KMS-11 (cell line): ENCODE results near the gene DUS4L.
"Not testable (repeated sequence)": the region's sequence is repeated elsewhere in the genome, so short reads cannot be mapped to it uniquely, and the experiment has no call there.

ENCODE experiments used
- H2AFZ ChIP-seq: fragments of 200-600 bp; sonication (generic); 2 replicates; pipeline ENCODE4 v1.6.1; 2016; ENCODE audit warnings: antibody characterized with exemption, mixed run types, low read depth
- H3K27ac ChIP-seq: fragments of 200-600 bp; sonication (generic); 2 replicates; pipeline ENCODE4 v1.6.1; 2016; ENCODE audit warnings: mild to moderate bottlenecking, mixed run types
- H3K27me3 ChIP-seq: fragments of 200-600 bp; sonication (generic); 2 replicates; pipeline ENCODE4 v1.6.1; 2017; ENCODE audit warnings: mild to moderate bottlenecking, low read depth, mixed run types, moderate library complexity; ENCODE audit not compliant: insufficient read depth
- H3K36me3 ChIP-seq: fragments of 200-600 bp; sonication (generic); 2 replicates; pipeline ENCODE4 v1.6.1; 2017; ENCODE audit warnings: mild to moderate bottlenecking, mixed run types; ENCODE audit not compliant: insufficient read depth
- H3K4me1 ChIP-seq: fragments of 200-600 bp; sonication (generic); 2 replicates; pipeline ENCODE4 v1.6.1; 2016; ENCODE audit warnings: mild to moderate bottlenecking, low read depth, mixed run types; ENCODE audit not compliant: poor library complexity, severe bottlenecking
- H3K4me2 ChIP-seq: fragments of 200-600 bp; sonication (generic); 2 replicates; pipeline ENCODE4 v1.7.0; 2016; ENCODE audit warnings: mild to moderate bottlenecking, mixed run types
- H3K4me3 ChIP-seq: fragments of 200-600 bp; sonication (generic); IDR thresholded peaks from 2 replicates; pipeline ENCODE4 v1.6.1; 2017; ENCODE audit warnings: low read depth, low read length, mixed read lengths; ENCODE audit not compliant: insufficient read depth
- H3K79me2 ChIP-seq: fragments of 200-600 bp; sonication (generic); 2 replicates; pipeline ENCODE4 v1.6.1; 2016; ENCODE audit warnings: low read depth, mixed run types; ENCODE audit not compliant: insufficient read depth
- H3K9ac ChIP-seq: fragments of 200-600 bp; sonication (generic); 2 replicates; pipeline ENCODE4 v1.6.1; 2016; ENCODE audit warnings: mild to moderate bottlenecking, mixed run types
- H4K20me1 ChIP-seq: fragments of 200-600 bp; sonication (generic); 2 replicates; pipeline ENCODE4 v1.6.1; 2016; ENCODE audit warnings: mild to moderate bottlenecking, mixed run types; ENCODE audit not compliant: insufficient read depth
- TF ChIP-seq, protein P1 (sequence below): fragments of 200-600 bp; sonication (generic); conservative IDR thresholded peaks from 2 replicates; pipeline ENCODE4 v1.6.1; 2017; ENCODE audit warnings: low read depth, mild to moderate bottlenecking, antibody characterized with exemption, low read length, moderate library complexity, mixed read lengths

The DUS4L gene

DNA sequence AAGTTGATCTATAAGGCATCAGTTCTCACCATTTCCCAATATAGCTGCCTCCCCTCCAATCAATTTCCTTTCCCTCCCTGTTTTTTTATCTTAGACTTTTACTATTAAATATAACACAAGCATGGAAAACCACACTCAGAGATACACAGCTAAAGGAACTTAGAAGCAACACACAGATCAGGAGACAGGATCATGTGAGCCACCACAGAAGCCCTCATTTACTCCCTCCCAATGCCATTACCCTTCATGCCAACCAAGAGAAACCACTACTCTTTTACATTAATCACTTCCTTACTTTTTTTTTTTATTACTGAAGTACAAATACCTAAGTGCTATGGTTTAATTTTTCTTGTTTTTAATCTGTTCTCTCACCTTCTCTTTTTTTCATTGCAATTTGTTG lies 33.0 kb upstream of the DUS4L start:
- TF ChIP-seq, protein P1, sequence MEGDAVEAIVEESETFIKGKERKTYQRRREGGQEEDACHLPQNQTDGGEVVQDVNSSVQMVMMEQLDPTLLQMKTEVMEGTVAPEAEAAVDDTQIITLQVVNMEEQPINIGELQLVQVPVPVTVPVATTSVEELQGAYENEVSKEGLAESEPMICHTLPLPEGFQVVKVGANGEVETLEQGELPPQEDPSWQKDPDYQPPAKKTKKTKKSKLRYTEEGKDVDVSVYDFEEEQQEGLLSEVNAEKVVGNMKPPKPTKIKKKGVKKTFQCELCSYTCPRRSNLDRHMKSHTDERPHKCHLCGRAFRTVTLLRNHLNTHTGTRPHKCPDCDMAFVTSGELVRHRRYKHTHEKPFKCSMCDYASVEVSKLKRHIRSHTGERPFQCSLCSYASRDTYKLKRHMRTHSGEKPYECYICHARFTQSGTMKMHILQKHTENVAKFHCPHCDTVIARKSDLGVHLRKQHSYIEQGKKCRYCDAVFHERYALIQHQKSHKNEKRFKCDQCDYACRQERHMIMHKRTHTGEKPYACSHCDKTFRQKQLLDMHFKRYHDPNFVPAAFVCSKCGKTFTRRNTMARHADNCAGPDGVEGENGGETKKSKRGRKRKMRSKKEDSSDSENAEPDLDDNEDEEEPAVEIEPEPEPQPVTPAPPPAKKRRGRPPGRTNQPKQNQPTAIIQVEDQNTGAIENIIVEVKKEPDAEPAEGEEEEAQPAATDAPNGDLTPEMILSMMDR = no peak
- H3K36me3 ChIP-seq = no peaks in the 10 kb centered on the region
- no peaks in the 10 kb centered on the region for H3K79me2 ChIP-seq
- H3K4me1 ChIP-seq = no peaks in the 10 kb centered on the region
- no peak overlapping the region for H3K4me2 ChIP-seq
- no peaks in the 10 kb centered on the region for H3K27me3 ChIP-seq
- no peak overlapping the region for H3K27ac ChIP-seq
- no peak overlapping the region for H3K4me3 ChIP-seq
- no peak overlapping the region for H3K9ac ChIP-seq
- H2AFZ ChIP-seq = no peak overlapping the region
- H4K20me1 ChIP-seq = no peaks in the 10 kb centered on the region

DNA sequence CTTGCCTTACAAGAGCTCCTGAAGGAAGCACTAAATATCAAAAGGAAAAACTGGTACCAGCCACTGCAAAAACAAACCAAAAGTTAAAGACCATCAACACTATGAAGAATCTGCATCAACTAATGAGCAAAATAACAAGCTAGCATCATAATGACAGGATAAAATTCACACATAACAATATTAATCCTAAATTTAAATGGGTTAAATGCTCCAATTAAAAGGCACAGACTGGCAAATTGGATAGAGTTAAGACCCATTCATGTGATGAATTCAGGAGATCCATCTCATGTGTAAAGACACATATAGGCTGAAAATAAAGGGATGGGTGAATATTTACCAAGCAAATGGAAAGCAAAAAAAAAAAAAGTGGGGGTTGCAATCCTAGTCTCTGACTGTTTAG lies 29.6 kb upstream of the DUS4L start:
- Histone ChIP-seq H3K4me1 (no peaks in the 10 kb centered on the region), H4K20me1 (no peaks in the 10 kb centered on the region), H3K9ac (no peak overlapping the region), H3K36me3 (no peaks in the 10 kb centered on the region), H3K27me3 (no peaks in the 10 kb centered on the region), H3K79me2 (peaks cover 6% of the 10 kb centered on the region; the same call in 1 of the 2 replicates), H3K4me3 (no peak overlapping the region), H2AFZ (no peak overlapping the region), H3K27ac (no peak overlapping the region), H3K4me2 (no peak overlapping the region)
- TF ChIP-seq, protein P1 = no peak

DNA sequence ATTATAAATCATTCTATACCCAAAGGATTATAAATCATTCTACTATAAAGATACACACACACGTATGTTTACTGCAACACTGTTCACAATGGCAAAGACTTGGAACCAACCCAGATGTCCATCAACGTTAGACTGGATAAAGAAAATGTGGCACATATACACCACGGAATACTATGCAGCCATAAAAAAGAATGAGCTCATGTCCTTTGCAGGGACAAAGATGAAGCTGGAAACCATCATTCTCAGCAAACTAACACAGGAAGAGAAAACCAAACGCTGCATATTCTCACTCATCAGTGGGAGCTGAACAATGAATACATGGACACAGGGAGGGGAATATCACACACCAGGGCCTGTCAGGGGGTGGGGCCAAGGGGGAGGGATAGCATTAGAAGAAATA lies 26.5 kb upstream of the DUS4L start:
- not testable (repeated sequence) for H3K27me3 ChIP-seq, H3K27ac ChIP-seq, H3K4me2 ChIP-seq, H3K36me3 ChIP-seq, H3K4me3 ChIP-seq, H3K4me1 ChIP-seq, H4K20me1 ChIP-seq, H3K79me2 ChIP-seq, H3K9ac ChIP-seq, H2AFZ ChIP-seq

DNA sequence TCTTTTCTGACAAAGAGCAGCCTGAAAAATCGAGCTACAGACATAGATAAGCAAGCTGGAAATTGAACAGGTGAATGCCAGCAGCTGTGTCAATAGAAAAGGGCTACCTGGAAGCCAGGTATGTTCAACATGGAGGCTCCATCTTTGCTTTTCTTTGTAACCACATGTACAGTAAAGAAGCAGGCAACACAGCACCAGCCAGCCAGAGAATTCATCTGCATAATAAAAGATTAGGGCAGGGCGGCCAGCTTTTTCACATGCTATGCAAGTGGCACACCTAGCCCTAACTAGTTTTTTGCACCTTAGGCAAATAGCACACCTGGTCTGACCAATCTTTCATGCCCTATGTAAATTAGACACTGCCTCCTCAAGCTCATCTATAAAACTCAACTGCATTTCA lies 25.8 kb upstream of the DUS4L start:
- Histone ChIP-seq H3K79me2 (peaks cover 6% of the 10 kb centered on the region; the same call in 1 of the 2 replicates), H3K36me3 (no peaks in the 10 kb centered on the region), H2AFZ (no peak overlapping the region), H3K4me1 (no peaks in the 10 kb centered on the region), H3K4me3 (no peak overlapping the region), H4K20me1 (no peaks in the 10 kb centered on the region), H3K4me2 (no peak overlapping the region), H3K27ac (no peak overlapping the region), H3K27me3 (no peaks in the 10 kb centered on the region), H3K9ac (no peak overlapping the region)
- TF ChIP-seq, protein P1 = no peak

DNA sequence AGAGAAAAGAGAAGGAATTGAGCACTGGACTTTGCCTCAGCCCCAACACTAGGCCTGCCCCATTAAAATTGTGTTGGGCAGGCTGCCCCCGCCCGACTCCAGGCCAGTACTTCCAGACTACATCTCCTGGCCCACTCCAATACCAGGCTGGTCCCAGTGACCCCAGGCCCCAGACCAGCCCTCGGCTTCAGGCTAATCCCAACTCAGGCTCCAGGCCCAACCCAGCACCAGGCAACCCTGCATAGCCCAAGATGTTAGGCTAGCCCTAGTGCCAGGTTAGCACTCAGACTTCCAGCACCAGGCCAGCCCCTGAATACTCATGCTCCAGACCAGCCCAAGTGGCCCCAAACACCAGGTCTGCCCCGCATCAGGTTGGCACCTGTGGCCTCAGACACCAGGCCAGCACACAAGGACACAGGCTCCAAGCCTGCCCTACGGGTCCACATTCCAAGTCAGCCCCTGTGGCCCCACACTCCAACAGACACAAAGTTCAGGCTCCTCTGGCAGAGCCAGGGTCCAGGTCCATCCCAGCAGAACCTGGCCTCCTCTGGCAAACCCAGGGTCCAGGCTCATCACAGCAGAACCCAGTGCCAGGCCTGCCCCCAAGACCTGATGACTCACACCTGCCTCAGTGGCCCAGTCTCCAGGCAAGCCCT lies 20.3 kb upstream of the DUS4L start:
- no peaks in the 10 kb centered on the region for H3K27me3 ChIP-seq
- H3K27ac ChIP-seq = no peak overlapping the region
- H4K20me1 ChIP-seq = no peaks in the 10 kb centered on the region
- H3K36me3 ChIP-seq = no peaks in the 10 kb centered on the region; the same call in 1 of the 2 replicates
- no peak overlapping the region for H2AFZ ChIP-seq
- H3K79me2 ChIP-seq = no peaks in the 10 kb centered on the region
- H3K4me3 ChIP-seq = no peak overlapping the region
- H3K4me1 ChIP-seq = no peaks in the 10 kb centered on the region
- H3K4me2 ChIP-seq = no peak overlapping the region
- H3K9ac ChIP-seq = no peak overlapping the region
- TF ChIP-seq, protein P1 = no peak
